ENCODE results near the gene TACSTD2.
A peak's percentile ranks its signal among the peaks of the same experiment; 100 is the strongest.

GRCh38 chr1:58545591-58546519, 31.2 kb downstream of the TACSTD2 start:
- TF ChIP-seq CTCF (conservative IDR thresholded peaks at IDR 0.05; ENCODE audit: low read depth, low read length) (no peak), POLR2A (IDR thresholded peaks at IDR 0.05; ENCODE audit: low read depth, low read length) (no peak; the same call in none of the 2 replicates), RCOR1 (IDR thresholded peaks at IDR 0.05; ENCODE audit: insufficient replicate concordance, low read length) (no peak), MAFK (IDR thresholded peaks at IDR 0.05; ENCODE audit: low read depth, low read length) (no peak), USF2 (IDR thresholded peaks at IDR 0.05; ENCODE audit: low read depth, low read length) (peak; percentile 29; the same call in 1 of the 2 replicates), CHD1 (IDR thresholded peaks at IDR 0.05; ENCODE audit: low read depth, low read length) (no peak), RFX5 (IDR thresholded peaks at IDR 0.05; ENCODE audit: low read depth, low read length) (no peak), RAD21 (IDR thresholded peaks at IDR 0.05; ENCODE audit: low read length) (no peak), MXI1 (IDR thresholded peaks at IDR 0.05; ENCODE audit: borderline replicate concordance, low read depth, low read length) (no peak; the same call in 1 of the 2 replicates), NFE2L2 (IDR thresholded peaks at IDR 0.05; ENCODE audit: low read depth, low read length) (no peak), SMC3 (IDR thresholded peaks at IDR 0.05; ENCODE audit: low read depth, low read length) (no peak)

Measured in IMR-90 (cell line).